Neural cell (in vitro differentiated cells): ENCODE data around the gene PARVA. TPM values are rescaled to one million over a fixed set of nuclear protein-coding genes. Genes with fewer than 3 reads are reported as not detected.

Experiments
- H2AFZ ChIP-seq: fragments of 200-600, 300-800 bp; sonication (generic), shearing (Covaris generic); 2 replicates; pipeline ENCODE4 v1.6.0; 2014; ENCODE audit warnings: low read depth, mild to moderate bottlenecking, antibody characterized with exemption, low read length, moderate library complexity
- H3F3A ChIP-seq: fragments of 200-600 bp; shearing (Covaris generic); 2 replicates; pipeline ENCODE4 v1.6.1; 2016; ENCODE audit warnings: mild to moderate bottlenecking, moderate library complexity, mixed read lengths, antibody characterized with exemption, low read length; ENCODE audit not compliant: insufficient read depth, poor library complexity, severe bottlenecking
- H3K27ac ChIP-seq: fragments of 200-600, 300-800 bp; sonication (generic), shearing (Covaris generic); 2 replicates; pipeline ENCODE4 v1.5.1; 2014; ENCODE audit warnings: mild to moderate bottlenecking, low read length, moderate library complexity
- H3K27me3 ChIP-seq: fragments of 300-800, 200-600 bp; sonication (generic), shearing (Covaris generic); 2 replicates; pipeline ENCODE4 v1.6.0; 2014; ENCODE audit warnings: mild to moderate bottlenecking, low read depth, low read length, moderate library complexity; ENCODE audit not compliant: insufficient read depth
- H3K36me3 ChIP-seq: fragments of 300-800, 200-600 bp; sonication (generic), shearing (Covaris generic); 2 replicates; pipeline ENCODE4 v1.5.1; 2014; ENCODE audit warnings: mild to moderate bottlenecking, antibody characterized with exemption, low read length, moderate library complexity; ENCODE audit not compliant: insufficient read depth
- H3K4me2 ChIP-seq: fragments of 300-800, 200-600 bp; sonication (generic), shearing (Covaris generic); 2 replicates; pipeline ENCODE4 v1.6.0; 2014; ENCODE audit warnings: mild to moderate bottlenecking, low read length
- H3K4me3 ChIP-seq: fragments of 300-800, 200-600 bp; sonication (generic), shearing (Covaris generic); 2 replicates; pipeline ENCODE4 v1.5.1; 2014; ENCODE audit warnings: mild to moderate bottlenecking, low read length, moderate library complexity
- H3K79me2 ChIP-seq: fragments of 200-600 bp; shearing (Covaris generic); replicated peaks from 2 replicates; pipeline ENCODE4 v1.6.0; 2014; ENCODE audit warnings: mild to moderate bottlenecking, low read length, moderate library complexity; ENCODE audit not compliant: insufficient read depth
- H3K9ac ChIP-seq: fragments of 300-800, 200-600 bp; sonication (generic), shearing (Covaris generic); 2 replicates; pipeline ENCODE4 v1.6.1; 2016; ENCODE audit warnings: mild to moderate bottlenecking, low read length, mixed read lengths
- H3K9me2 ChIP-seq: fragments of 200-600 bp; shearing (Covaris generic); 2 replicates; pipeline ENCODE4 v1.6.1; 2016; ENCODE audit warnings: mild to moderate bottlenecking, low read length, mixed read lengths; ENCODE audit not compliant: insufficient read depth
- H3K9me3 ChIP-seq: fragments of 200-600, 300-800 bp; sonication (generic), shearing (Covaris generic); 2 replicates; pipeline ENCODE4 v1.6.1; 2016; ENCODE audit warnings: mild to moderate bottlenecking, mixed run types, low read length, moderate library complexity, mixed read lengths
- H4K20me1 ChIP-seq: fragments of 200-600 bp; shearing (Covaris generic); 2 replicates; pipeline ENCODE4 v1.6.1; 2016; ENCODE audit warnings: mild to moderate bottlenecking, mixed run types; ENCODE audit not compliant: insufficient read depth
- EP300 ChIP-seq: fragments of 450-650 bp; conservative IDR thresholded peaks from 2 replicates; pipeline ENCODE4 v1.6.1; 2014; ENCODE audit warnings: antibody characterized with exemption, mild to moderate bottlenecking, moderate library complexity; ENCODE audit not compliant: poor library complexity, severe bottlenecking
- EZH2 ChIP-seq: fragments of 200-600, 300-800 bp; shearing (Covaris generic), sonication (generic); IDR thresholded peaks from 2 replicates; pipeline ENCODE4 v1.6.1; 2014; ENCODE audit warnings: antibody characterized with exemption, low read length, borderline replicate concordance, mild to moderate bottlenecking; ENCODE audit not compliant: insufficient read depth, poor library complexity, severe bottlenecking
- MXI1 ChIP-seq: fragments of 450-650 bp; conservative IDR thresholded peaks from 2 replicates; pipeline ENCODE4 v1.6.1; 2014; ENCODE audit warnings: antibody characterized with exemption, mild to moderate bottlenecking; ENCODE audit not compliant: poor library complexity, severe bottlenecking
- POLR2AphosphoS5 ChIP-seq: IDR thresholded peaks from 2 replicates; pipeline ENCODE4 v1.6.1; 2012
- RAD21 ChIP-seq: fragments of 450-650 bp; conservative IDR thresholded peaks from 2 replicates; pipeline ENCODE4 v1.6.1; 2014; ENCODE audit warnings: antibody characterized with exemption, mild to moderate bottlenecking, moderate library complexity
- SMC3 ChIP-seq: fragments of 450-650 bp; conservative IDR thresholded peaks from 2 replicates; pipeline ENCODE4 v1.6.1; 2014; ENCODE audit warnings: antibody characterized with exemption, mild to moderate bottlenecking, moderate library complexity; ENCODE audit not compliant: poor library complexity
- TAF1 ChIP-seq: IDR thresholded peaks from 2 replicates; pipeline ENCODE4 v1.6.1; 2012; ENCODE audit warnings: low read depth
- polyA plus RNA-seq: library from polyadenylated mRNA; depleted of rRNA; stranded (reverse); fragments of >200 nt; gene quantifications from 2 replicates; pipeline ENCODE4 v1.2.3, GENCODE V29; 2014
- TF ChIP-seq, protein P1 (sequence below): fragments of 450-650 bp; IDR thresholded peaks from 2 replicates; pipeline ENCODE4 v1.5.1; 2014; ENCODE audit warnings: antibody characterized with exemption, mild to moderate bottlenecking, moderate library complexity; ENCODE audit not compliant: poor library complexity, severe bottlenecking
- TF ChIP-seq, protein P2 (sequence below): IDR thresholded peaks from 2 replicates; pipeline ENCODE4 v1.6.1; 2012; ENCODE audit warnings: borderline replicate concordance

Gene PARVA
- polyA plus RNA-seq, 1 donor from 2014 or later, result 0.94 TPM

GRCh38 chr11:12470236-12470635 is 92.9 kb downstream of the PARVA start:
- no peak for TF ChIP-seq EP300
- TF ChIP-seq, protein P1, sequence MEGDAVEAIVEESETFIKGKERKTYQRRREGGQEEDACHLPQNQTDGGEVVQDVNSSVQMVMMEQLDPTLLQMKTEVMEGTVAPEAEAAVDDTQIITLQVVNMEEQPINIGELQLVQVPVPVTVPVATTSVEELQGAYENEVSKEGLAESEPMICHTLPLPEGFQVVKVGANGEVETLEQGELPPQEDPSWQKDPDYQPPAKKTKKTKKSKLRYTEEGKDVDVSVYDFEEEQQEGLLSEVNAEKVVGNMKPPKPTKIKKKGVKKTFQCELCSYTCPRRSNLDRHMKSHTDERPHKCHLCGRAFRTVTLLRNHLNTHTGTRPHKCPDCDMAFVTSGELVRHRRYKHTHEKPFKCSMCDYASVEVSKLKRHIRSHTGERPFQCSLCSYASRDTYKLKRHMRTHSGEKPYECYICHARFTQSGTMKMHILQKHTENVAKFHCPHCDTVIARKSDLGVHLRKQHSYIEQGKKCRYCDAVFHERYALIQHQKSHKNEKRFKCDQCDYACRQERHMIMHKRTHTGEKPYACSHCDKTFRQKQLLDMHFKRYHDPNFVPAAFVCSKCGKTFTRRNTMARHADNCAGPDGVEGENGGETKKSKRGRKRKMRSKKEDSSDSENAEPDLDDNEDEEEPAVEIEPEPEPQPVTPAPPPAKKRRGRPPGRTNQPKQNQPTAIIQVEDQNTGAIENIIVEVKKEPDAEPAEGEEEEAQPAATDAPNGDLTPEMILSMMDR, result no peak
- H3F3A ChIP-seq, result no peaks in the 10 kb centered on the region
- no peaks in the 10 kb centered on the region for H3K27me3 ChIP-seq
- H3K9me2 ChIP-seq, result no peaks in the 10 kb centered on the region
- H3K79me2 ChIP-seq, result no peaks in the 10 kb centered on the region
- H3K4me2 ChIP-seq, result no peak overlapping the region
- no peaks in the 10 kb centered on the region for H4K20me1 ChIP-seq
- H3K36me3 ChIP-seq, result no peaks in the 10 kb centered on the region
- H3K9me3 ChIP-seq, result no peaks in the 10 kb centered on the region
- no peak overlapping the region for H3K27ac ChIP-seq
- H2AFZ ChIP-seq, result no peak overlapping the region
- no peak overlapping the region for H3K4me3 ChIP-seq
- H3K9ac ChIP-seq, result no peak overlapping the region

DNA sequence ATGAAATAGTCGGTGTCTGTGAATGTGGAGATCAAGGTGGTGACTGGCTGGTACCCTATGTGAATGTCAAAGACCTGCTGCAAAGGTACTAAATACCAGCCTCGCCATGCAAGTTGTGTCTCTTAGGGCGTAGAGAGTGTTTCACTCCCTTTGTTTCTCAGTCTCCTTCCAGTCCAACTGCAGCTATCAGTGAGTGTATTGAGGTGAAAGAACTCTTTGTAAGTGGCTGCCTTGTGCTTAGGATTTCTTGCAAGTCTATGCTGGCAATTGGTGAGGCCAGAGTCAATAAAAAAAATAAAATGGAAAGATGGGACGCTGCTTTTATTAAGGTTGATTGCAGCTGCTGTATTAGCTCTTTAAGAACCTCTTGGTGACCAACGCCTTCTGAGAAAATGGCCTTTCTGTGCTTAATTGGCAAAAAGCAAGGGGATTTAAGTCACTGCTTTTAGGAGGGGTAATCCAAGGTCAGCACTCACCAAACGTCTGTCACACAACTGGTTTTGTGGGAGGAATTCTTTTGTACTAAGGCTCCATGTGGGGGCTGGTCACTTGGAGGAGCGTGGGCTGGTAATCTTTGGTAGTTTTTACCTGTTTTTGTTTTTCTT is 95.1 kb downstream of the PARVA start:
- Histone ChIP-seq H3K36me3 (no peaks in the 10 kb centered on the region), H3K9ac (no peak overlapping the region), H4K20me1 (no peaks in the 10 kb centered on the region), H3K4me2 (no peak overlapping the region), H3K27me3 (no peaks in the 10 kb centered on the region), H3K79me2 (no peaks in the 10 kb centered on the region), H3K9me3 (no peaks in the 10 kb centered on the region), H3K9me2 (no peaks in the 10 kb centered on the region), H3K4me3 (no peak overlapping the region), H2AFZ (no peak overlapping the region), H3K27ac (no peak overlapping the region), H3F3A (no peaks in the 10 kb centered on the region)
- TF ChIP-seq SMC3, result no peak
- TF ChIP-seq MXI1, result no peak
- TF ChIP-seq TAF1, result no peak
- TF ChIP-seq POLR2AphosphoS5, result no peak
- TF ChIP-seq RAD21, result no peak
- TF ChIP-seq, protein P1, result no peak
- TF ChIP-seq, protein P2, sequence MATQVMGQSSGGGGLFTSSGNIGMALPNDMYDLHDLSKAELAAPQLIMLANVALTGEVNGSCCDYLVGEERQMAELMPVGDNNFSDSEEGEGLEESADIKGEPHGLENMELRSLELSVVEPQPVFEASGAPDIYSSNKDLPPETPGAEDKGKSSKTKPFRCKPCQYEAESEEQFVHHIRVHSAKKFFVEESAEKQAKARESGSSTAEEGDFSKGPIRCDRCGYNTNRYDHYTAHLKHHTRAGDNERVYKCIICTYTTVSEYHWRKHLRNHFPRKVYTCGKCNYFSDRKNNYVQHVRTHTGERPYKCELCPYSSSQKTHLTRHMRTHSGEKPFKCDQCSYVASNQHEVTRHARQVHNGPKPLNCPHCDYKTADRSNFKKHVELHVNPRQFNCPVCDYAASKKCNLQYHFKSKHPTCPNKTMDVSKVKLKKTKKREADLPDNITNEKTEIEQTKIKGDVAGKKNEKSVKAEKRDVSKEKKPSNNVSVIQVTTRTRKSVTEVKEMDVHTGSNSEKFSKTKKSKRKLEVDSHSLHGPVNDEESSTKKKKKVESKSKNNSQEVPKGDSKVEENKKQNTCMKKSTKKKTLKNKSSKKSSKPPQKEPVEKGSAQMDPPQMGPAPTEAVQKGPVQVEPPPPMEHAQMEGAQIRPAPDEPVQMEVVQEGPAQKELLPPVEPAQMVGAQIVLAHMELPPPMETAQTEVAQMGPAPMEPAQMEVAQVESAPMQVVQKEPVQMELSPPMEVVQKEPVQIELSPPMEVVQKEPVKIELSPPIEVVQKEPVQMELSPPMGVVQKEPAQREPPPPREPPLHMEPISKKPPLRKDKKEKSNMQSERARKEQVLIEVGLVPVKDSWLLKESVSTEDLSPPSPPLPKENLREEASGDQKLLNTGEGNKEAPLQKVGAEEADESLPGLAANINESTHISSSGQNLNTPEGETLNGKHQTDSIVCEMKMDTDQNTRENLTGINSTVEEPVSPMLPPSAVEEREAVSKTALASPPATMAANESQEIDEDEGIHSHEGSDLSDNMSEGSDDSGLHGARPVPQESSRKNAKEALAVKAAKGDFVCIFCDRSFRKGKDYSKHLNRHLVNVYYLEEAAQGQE, result no peak
- no peak for TF ChIP-seq EP300
- no peak for TF ChIP-seq EZH2
